KMS-11 (cell line): ENCODE results near the gene CHDH.

Experiments used
- H2AFZ ChIP-seq: fragments of 200-600 bp; sonication (generic); 2 replicates; pipeline ENCODE4 v1.6.1; 2016; ENCODE audit warnings: antibody characterized with exemption, mixed run types, low read depth
- H3K27ac ChIP-seq: fragments of 200-600 bp; sonication (generic); 2 replicates; pipeline ENCODE4 v1.6.1; 2016; ENCODE audit warnings: mild to moderate bottlenecking, mixed run types
- H3K27me3 ChIP-seq: fragments of 200-600 bp; sonication (generic); 2 replicates; pipeline ENCODE4 v1.6.1; 2017; ENCODE audit warnings: mild to moderate bottlenecking, low read depth, mixed run types, moderate library complexity; ENCODE audit not compliant: insufficient read depth
- H3K36me3 ChIP-seq: fragments of 200-600 bp; sonication (generic); 2 replicates; pipeline ENCODE4 v1.6.1; 2017; ENCODE audit warnings: mild to moderate bottlenecking, mixed run types; ENCODE audit not compliant: insufficient read depth
- H3K4me1 ChIP-seq: fragments of 200-600 bp; sonication (generic); 2 replicates; pipeline ENCODE4 v1.6.1; 2016; ENCODE audit warnings: mild to moderate bottlenecking, low read depth, mixed run types; ENCODE audit not compliant: poor library complexity, severe bottlenecking
- H3K4me2 ChIP-seq: fragments of 200-600 bp; sonication (generic); 2 replicates; pipeline ENCODE4 v1.7.0; 2016; ENCODE audit warnings: mild to moderate bottlenecking, mixed run types
- H3K4me3 ChIP-seq: fragments of 200-600 bp; sonication (generic); IDR thresholded peaks from 2 replicates; pipeline ENCODE4 v1.6.1; 2017; ENCODE audit warnings: low read depth, low read length, mixed read lengths; ENCODE audit not compliant: insufficient read depth
- H3K79me2 ChIP-seq: fragments of 200-600 bp; sonication (generic); 2 replicates; pipeline ENCODE4 v1.6.1; 2016; ENCODE audit warnings: low read depth, mixed run types; ENCODE audit not compliant: insufficient read depth
- H3K9ac ChIP-seq: fragments of 200-600 bp; sonication (generic); 2 replicates; pipeline ENCODE4 v1.6.1; 2016; ENCODE audit warnings: mild to moderate bottlenecking, mixed run types
- H4K20me1 ChIP-seq: fragments of 200-600 bp; sonication (generic); 2 replicates; pipeline ENCODE4 v1.6.1; 2016; ENCODE audit warnings: mild to moderate bottlenecking, mixed run types; ENCODE audit not compliant: insufficient read depth
- CTCF ChIP-seq: fragments of 200-600 bp; sonication (generic); conservative IDR thresholded peaks from 2 replicates; pipeline ENCODE4 v1.6.1; 2017; ENCODE audit warnings: low read depth, mild to moderate bottlenecking, antibody characterized with exemption, low read length, moderate library complexity, mixed read lengths

CHDH gene

GRCh38 chr3:53772562-53772961 lies 73.7 kb downstream of the CHDH start:
- no peak overlapping the region for H3K4me2 ChIP-seq
- H3K79me2 ChIP-seq: no peaks in the 10 kb centered on the region
- H3K4me1 ChIP-seq: no peaks in the 10 kb centered on the region
- no peak for TF ChIP-seq CTCF
- H4K20me1 ChIP-seq: no peaks in the 10 kb centered on the region
- H3K9ac ChIP-seq: no peak overlapping the region
- no peak overlapping the region for H2AFZ ChIP-seq
- H3K27me3 ChIP-seq: no peaks in the 10 kb centered on the region
- H3K4me3 ChIP-seq: no peak overlapping the region
- no peak overlapping the region for H3K27ac ChIP-seq
- no peaks in the 10 kb centered on the region for H3K36me3 ChIP-seq

- Histone ChIP-seq H3K4me1 (no peaks in the 10 kb centered on the region), H3K36me3 (no peaks in the 10 kb centered on the region), H3K27me3 (no peaks in the 10 kb centered on the region), H3K9ac (no peak overlapping the region), H3K27ac (no peak overlapping the region), H3K79me2 (no peaks in the 10 kb centered on the region), H2AFZ (no peak overlapping the region), H3K4me2 (no peak overlapping the region), H4K20me1 (no peaks in the 10 kb centered on the region), H3K4me3 (no peak overlapping the region)
- no peak for TF ChIP-seq CTCF
Observed at GRCh38 chr3:53768478-53769459, 77.5 kb downstream of the CHDH start.

GRCh38 chr3:53766706-53767105 lies 79.5 kb downstream of the CHDH start:
- no peak for TF ChIP-seq CTCF
- Histone ChIP-seq H3K9ac (no peak overlapping the region), H3K4me1 (no peaks in the 10 kb centered on the region), H3K4me2 (no peak overlapping the region), H3K27me3 (no peaks in the 10 kb centered on the region), H3K36me3 (no peaks in the 10 kb centered on the region), H3K27ac (no peak overlapping the region), H3K4me3 (no peak overlapping the region), H2AFZ (no peak overlapping the region), H4K20me1 (no peaks in the 10 kb centered on the region), H3K79me2 (no peaks in the 10 kb centered on the region)

GRCh38 chr3:53765753-53766152 lies 80.5 kb downstream of the CHDH start:
- Histone ChIP-seq H3K4me2 (no peak overlapping the region), H3K27me3 (no peaks in the 10 kb centered on the region), H3K4me3 (no peak overlapping the region), H3K79me2 (no peaks in the 10 kb centered on the region), H3K27ac (no peak overlapping the region), H3K4me1 (no peaks in the 10 kb centered on the region), H4K20me1 (no peaks in the 10 kb centered on the region), H3K36me3 (no peaks in the 10 kb centered on the region), H2AFZ (no peak overlapping the region), H3K9ac (no peak overlapping the region)
- TF ChIP-seq CTCF: no peak
